AG04449 (cell line): ENCODE data around the gene TMEM239.

Experiments
- CTCF ChIA-PET: fragments of 350-600 bp; formaldehyde crosslinking; extraction: SDS; loops from one replicate; lab custom pipeline; 2021; ENCODE audit warnings: antibody characterized with exemption; lab: Yijun Ruan, JAX
- POLR2A ChIA-PET: fragments of 400-600, 350-600 bp; formaldehyde crosslinking; extraction: SDS; loops from one replicate; lab custom pipeline; 2020; ENCODE audit warnings: antibody characterized with exemption, inconsistent platforms; lab: Yijun Ruan, JAX
- DNase-seq: peaks from one replicate; pipeline ENCODE4 v3.0.0-alpha.2; 2010; ENCODE audit warnings: low read depth, low spot score
- H3K4me3 ChIP-seq: 2 replicates; pipeline ENCODE4 v1.5.1; 2011; ENCODE audit warnings: low read depth, mild to moderate bottlenecking, control low read depth, low read length
- CTCF ChIP-seq: IDR thresholded peaks from one replicate; pipeline ENCODE4 v1.5.1; 2011; ENCODE audit warnings: mild to moderate bottlenecking, moderate library complexity, low read length, control low read depth, inconsistent platforms; ENCODE audit not compliant: insufficient read depth; ENCODE audit errors: missing control alignments

TMEM239 gene

GRCh38 chr20:2794866-2795447 lies 21.2 kb upstream of the TMEM239 start:
- CTCF ChIA-PET: interaction anchor here (2.2 kb wide), 1 partner anchor 42 kb away, joined by 8 read pairs; no protein-coding TSS in a partner anchor
- TF ChIP-seq CTCF: no peak
- no peak for DNase-seq
- no peak overlapping the region for H3K4me3 ChIP-seq
- POLR2A ChIA-PET: no interaction called here

- TF ChIP-seq CTCF: no peak
- H3K4me3 ChIP-seq: no peak overlapping the region
- ChIA-PET CTCF (interaction anchor here (2.2 kb wide), 1 partner anchor 43 kb away, joined by 8 read pairs; no protein-coding TSS in a partner anchor), POLR2A (no interaction called here)
- DNase-seq: no peak
Measured at GRCh38 chr20:2795451-2795850, 20.7 kb upstream of the TMEM239 start.

GRCh38 chr20:2796011-2796660 lies 20.0 kb upstream of the TMEM239 start:
- POLR2A ChIA-PET: no interaction called here
- no peak for TF ChIP-seq CTCF
- no peak for DNase-seq
- H3K4me3 ChIP-seq: no peak overlapping the region
- CTCF ChIA-PET: no interaction called here

GRCh38 chr20:2797136-2797983 lies 18.8 kb upstream of the TMEM239 start:
- no peak for DNase-seq
- TF ChIP-seq CTCF: no peak
- ChIA-PET CTCF (no interaction called here), POLR2A (no interaction called here)
- H3K4me3 ChIP-seq: no peak overlapping the region

DNA sequence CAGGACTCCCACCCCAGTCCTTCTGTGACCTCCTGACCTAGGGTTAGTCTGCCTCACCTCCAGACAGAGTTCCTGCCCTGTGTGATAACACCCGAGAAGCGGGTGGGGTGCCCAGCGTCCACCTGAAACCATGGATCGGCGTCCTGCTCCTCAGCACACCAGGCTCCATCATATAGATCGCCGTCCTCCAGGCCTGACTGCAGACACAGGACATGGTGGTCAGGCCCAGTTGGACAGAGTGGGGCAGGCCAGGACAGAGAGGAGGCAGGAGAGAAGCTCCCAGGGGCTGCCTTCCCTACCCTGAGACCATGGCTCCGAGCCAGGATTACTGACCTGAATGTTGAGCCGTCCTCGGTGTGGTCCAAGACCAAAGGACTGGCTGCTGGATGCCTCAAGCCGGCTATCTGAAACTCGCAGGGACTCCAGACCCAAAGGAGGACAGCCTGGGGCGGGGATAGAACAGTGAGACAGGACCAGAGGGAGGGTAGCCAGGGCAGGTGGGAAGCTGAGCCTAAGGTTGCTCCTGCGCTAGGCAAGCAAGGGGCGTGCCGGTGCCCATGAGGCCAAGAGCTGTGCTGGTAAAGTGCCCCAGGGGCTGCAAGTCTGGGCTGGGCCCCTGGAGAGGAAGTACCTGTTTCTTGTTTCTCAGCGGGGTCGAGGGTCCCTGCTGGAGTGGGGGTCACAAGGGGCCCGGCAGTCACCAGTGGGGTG lies 17.9 kb upstream of the TMEM239 start:
- DNase-seq: no peak
- POLR2A ChIA-PET: no interaction called here
- no peak overlapping the region for H3K4me3 ChIP-seq
- CTCF ChIA-PET: no interaction called here
- TF ChIP-seq CTCF: no peak

GRCh38 chr20:2798814-2799213 lies 17.4 kb upstream of the TMEM239 start:
- POLR2A ChIA-PET: interaction anchor here (0.7 kb wide), 1 partner anchor 16 kb away, joined by 3 read pairs; no protein-coding TSS in a partner anchor

More at GRCh38 chr20:2798814-2799213, 17.4 kb upstream of the TMEM239 start:
- no peak for TF ChIP-seq CTCF
- no peak for DNase-seq
- CTCF ChIA-PET: interaction anchor here (0.8 to 0.9 kb wide), 2 partner anchors 9 to 46 kb away, joined by 3 read pairs; no protein-coding TSS in a partner anchor
- H3K4me3 ChIP-seq: no peak overlapping the region
